GM19463 (cell line): ENCODE results near the gene SLC35F3.
"Not testable (repeated sequence)": the region's sequence is repeated elsewhere in the genome, so short reads cannot be mapped to it uniquely, and the experiment has no call there.

Experiments used
- ATAC-seq: cut with Tn5 transposase; IDR thresholded peaks from one replicate; pipeline ENCODE4 v1.9.1; 2021; ENCODE audit warnings: mild to moderate bottlenecking, moderate library complexity; ENCODE audit not compliant: unreplicated experiment

The SLC35F3 gene

DNA sequence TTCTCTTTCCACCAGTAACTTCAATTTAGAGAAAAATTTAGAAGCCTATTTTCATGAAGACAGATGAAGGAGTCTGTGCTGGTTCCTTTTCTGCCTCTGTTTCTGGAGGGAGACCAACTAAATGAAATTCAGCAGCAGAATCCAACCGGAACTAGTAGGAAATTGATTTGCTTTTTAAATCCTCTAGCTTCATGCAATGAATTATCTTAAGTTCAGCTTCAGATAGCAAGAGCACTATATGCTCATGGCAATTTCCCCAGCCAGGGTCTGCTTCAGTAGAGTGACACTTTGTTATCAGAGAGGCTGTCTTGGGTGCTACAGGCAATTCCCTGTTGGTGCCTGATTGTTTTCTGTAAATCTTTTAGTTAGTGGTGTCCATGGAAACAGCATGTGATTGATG lies 189.7 kb downstream of the SLC35F3 start:
- no peak for ATAC-seq

DNA sequence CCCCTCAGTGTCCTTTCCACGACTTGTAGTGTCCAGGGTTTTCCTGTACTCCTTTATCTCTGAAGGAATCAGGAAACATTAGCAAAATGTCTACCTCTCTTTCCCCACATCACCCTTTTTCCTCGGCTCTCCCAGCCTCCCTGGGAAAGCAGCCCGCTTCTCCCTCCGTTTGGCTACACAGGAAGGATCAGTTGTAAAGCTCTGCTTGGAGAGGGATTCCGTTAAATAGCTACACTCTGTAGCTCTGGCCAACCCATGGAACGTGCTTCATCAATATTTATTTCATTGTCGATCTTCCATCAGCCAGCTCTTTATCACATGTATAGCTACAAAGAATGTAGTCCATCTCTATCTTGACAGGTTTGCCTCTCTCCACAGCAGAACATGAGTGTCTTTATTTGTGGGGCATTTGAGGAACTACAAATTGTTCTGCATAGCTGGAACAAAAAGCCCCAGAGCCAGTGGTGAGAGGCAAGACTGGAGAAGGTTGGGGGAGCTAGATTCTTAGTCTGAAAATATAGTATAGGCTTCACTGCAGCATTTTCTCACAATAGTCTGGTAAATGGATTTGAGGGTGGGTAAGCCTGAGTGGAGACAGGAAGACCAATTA lies 191.8 kb downstream of the SLC35F3 start:
- no peak for ATAC-seq

DNA sequence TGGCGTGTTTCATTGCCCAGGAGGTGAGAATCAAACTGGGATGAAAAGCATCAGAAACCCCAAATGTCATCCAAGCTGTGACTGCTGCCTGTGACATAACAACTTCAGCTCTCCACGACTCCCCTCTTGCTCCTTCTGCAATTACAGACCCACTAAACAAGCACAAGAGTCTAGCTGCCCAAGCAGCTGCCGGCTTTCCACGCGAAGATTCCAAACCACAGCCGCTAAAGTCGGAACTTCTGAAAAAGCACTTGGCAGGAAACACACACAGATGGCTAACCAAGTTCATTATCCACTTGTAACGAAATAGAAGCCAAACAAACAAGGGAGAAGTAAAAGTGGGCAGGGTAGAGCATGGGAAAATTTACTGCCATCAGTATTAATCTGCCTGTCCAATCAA lies 198.1 kb downstream of the SLC35F3 start:
- no peak for ATAC-seq

- ATAC-seq: no peak
Observed at GRCh38 chr1:234103198-234103597, 198.7 kb downstream of the SLC35F3 start.

DNA sequence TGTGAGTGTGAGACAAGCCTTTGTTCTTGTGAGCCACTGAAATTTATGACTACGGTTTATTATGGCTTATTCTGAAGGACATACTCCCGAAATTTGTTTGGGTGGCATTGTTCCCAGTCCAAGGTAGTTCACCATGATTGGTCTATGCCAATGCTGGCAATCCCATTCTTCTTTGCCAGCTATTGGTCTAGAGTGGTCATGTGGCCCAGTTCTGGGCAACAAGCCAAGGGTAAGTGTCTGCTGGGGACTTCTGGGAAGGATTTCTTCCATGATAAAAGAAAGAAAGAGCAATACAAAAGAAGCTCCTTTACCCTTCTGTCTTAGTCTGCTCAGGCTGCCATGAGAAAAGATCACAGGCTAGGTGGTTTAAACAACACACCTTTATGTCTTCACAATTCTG lies 201.6 kb downstream of the SLC35F3 start:
- ATAC-seq: no peak

DNA sequence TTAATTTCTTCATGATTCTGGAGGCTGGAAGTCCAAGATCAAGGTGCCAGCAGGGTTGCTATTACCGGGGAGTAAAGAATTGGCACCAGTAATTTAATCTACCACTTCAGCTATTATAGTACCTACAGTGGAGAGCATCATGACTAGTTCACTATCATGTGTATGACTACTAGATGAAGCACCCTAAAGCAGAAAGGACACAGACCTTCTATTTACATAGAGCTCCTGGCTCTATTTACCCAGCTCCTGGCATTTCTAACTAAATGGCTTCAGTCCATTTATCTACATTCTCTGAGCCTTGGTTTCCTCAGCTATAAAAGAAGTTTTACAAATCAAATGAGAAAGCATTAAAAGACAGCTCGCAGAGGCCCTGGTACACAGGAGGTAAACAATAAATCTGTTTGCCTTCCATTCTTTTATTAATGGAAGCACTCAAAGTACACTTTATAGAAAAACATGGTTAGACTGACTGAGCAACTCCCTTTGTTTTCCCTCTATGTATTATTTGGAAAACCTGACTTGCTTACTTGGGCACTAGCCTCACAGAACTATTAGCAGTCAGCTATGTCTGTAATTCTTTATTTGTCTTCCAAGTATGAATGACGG lies 203.0 kb downstream of the SLC35F3 start:
- ATAC-seq: no peak

DNA sequence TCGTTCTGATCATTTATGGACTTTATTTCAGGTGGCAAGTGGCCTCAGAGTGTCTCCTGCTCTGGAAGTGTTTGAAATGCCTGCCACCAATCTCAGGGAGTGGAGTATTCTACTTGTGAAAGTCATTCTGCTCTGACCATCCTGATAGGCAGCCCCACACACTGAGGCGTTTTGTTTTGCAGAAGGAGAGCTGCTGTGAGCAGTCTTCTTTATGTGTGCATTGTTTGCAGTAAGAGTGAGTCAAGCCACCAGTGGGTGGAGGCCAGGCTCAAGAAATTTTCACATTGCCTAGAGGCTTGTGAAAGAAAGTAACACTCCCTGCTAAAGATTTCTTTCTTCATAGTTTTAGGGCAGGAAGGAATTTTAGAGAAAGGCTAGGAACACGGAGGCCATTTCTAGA lies 204.4 kb downstream of the SLC35F3 start:
- no peak for ATAC-seq

- no peak for ATAC-seq
Observed at GRCh38 chr1:234109840-234110239, 205.4 kb downstream of the SLC35F3 start.

DNA sequence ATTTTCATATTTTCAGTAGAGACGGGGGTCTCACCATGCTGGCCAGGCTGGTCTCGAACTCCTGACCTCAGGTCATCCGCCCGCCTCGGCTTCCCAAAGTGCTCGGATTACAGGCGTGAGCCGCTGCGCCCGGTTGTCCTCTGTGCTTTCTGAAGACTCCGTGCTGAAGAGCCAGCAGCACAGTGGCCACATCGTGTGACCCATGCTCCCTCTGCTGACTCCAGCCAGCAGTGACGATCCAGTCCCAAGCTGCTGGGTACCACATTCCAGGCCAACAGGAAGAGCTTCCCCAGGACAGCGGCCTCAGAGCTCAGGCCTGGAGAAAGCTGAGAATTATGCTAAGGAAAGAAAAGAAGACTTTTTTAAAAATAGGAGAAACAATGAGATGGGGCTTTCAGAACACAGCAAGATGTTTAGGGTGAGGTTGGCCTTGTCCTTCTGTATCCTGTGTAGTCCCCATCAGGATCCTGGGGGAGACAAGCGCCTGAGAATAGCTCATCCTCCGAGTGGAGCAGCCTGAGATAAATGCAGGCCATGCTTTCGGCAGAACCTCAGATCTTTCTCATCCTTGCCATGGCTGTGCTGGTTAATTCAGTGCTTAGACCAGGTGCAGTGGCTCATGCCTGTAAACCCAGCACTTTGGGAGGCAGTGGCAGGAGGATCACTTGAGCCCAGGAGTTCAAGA lies 207.1 kb downstream of the SLC35F3 start:
- ATAC-seq: no peak

GRCh38 chr1:234114648-234115307 lies 210.3 kb downstream of the SLC35F3 start:
- no peak for ATAC-seq

DNA sequence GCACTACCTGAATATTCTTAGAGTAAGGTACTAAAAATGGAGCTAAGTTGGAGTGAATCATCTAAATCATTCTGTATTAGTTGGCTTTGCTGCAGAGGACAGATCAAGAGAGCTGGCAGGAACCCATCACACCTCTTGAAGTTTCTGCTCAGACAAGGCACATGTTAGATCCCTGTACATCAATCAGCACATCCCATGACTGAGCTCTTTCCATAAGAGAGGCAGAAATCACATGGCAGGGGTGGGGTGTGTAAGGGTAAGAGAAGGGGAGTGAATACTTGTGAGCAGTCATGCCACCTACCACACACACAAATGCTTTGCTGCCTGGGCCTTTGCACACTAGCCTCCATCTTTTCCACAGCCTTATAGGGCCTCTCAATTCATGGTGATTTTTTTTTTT lies 214.4 kb downstream of the SLC35F3 start:
- no peak for ATAC-seq

GRCh38 chr1:234119431-234119830 lies 215.0 kb downstream of the SLC35F3 start:
- ATAC-seq: no peak

DNA sequence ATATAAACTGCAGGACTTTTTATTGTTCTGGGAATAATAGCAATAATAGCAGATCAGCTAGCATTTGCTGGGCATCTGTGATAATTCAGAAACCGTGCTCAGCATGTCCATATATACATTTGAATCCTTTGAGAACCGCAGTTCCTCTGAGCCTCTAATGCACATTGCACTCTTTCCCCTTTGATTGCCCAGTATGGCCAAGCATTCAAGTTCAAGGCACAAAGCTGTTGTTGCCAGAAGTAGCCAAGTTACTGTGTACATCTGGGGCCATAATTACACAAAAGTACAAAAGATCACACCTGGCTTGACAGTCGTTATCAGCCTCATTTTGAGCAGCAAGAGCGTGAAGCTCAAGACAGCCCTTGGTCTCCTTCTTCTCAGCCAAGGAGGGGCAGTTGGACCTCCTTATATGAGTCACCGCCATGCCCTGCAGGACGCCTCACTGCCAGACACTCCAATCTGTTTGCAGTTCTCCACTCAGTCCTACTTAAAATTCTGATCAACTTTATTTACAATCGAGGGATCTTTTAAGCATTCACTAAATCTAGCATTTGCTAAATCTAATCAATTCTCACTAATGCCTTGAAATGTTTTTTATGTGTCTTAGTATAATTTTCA lies 216.0 kb downstream of the SLC35F3 start:
- ATAC-seq: no peak

GRCh38 chr1:234121659-234122058 lies 217.2 kb downstream of the SLC35F3 start:
- not testable (repeated sequence) for ATAC-seq

DNA sequence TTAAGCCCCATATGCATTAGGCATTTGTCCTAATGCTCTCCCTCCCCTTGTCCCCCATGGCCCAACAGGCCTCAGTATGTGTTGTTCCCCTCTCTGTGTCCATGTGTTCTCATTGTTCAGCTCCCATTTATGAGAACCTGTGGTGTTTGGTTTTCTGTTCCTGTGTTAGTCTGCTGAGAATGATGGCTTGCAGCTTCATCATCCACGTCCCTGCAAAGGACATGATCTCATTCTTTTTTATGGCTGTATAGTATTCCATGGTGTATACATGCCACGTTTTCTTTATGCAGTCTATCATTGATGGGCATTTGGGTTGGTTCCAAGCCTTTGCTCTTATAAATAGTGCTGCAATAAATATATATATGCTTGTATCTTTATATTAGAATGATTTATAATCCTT lies 218.1 kb downstream of the SLC35F3 start:
- not testable (repeated sequence) for ATAC-seq

GRCh38 chr1:234123867-234124266 lies 219.4 kb downstream of the SLC35F3 start:
- no peak for ATAC-seq

DNA sequence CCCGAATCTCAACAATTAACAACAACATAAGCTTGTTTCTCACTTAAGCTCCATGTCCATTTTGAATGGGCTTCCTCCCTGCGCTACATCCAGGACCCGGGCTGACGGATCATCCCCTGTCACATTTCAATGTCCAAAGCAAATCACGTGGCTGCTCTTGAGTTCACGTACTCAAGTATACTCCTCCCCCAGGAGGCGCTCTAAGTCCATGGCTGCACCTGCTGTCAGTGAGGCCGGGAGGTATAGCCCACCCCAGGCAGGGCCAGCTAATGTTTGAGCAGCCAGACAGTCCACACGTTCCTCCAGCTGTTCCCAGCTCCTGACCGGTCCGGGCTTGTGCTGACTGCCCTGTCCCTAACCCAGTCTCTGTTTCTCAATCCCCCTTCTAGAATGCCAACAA lies 220.8 kb downstream of the SLC35F3 start:
- ATAC-seq: no peak

- no peak for ATAC-seq
Observed at GRCh38 chr1:234125714-234126113, 221.2 kb downstream of the SLC35F3 start.

GRCh38 chr1:234127026-234127671 lies 222.7 kb downstream of the SLC35F3 start:
- ATAC-seq: no peak

DNA sequence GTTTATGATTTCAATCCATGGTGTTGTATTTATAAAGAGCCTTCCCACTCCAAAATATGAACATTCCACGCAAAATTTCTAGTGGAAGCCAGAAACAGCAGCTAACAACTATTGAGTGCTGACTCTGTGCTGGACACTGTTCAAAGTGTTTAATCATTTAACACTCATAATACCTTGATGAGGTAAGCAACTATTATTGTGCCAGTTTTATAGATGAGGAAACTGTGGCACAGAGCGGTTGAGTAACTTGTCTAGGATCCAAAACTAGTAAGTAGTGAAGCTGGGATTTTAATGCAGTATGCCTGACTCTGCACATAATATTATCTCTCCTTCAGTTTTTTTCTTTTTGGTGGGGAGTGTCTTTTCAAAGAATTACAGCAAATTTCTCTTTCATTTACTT lies 228.3 kb downstream of the SLC35F3 start:
- no peak for ATAC-seq

- ATAC-seq: no peak
Observed at GRCh38 chr1:234134878-234135277, 230.4 kb downstream of the SLC35F3 start.
